ENCODE data around the gene ADGRF3.
"Not testable (repeated sequence)": the region's sequence is repeated elsewhere in the genome, so short reads cannot be mapped to it uniquely, and the experiment has no call there.

The ADGRF3 gene

GRCh38 chr2:26317377-26318105, 29.0 kb downstream of the ADGRF3 start:
- DNase-seq = no peak

GRCh38 chr2:26316845-26317244, 29.7 kb downstream of the ADGRF3 start:
- no peak for DNase-seq

GRCh38 chr2:26316041-26316440, 30.5 kb downstream of the ADGRF3 start:
- DNase-seq = no peak

GRCh38 chr2:26314243-26314642, 32.3 kb downstream of the ADGRF3 start:
- DNase-seq = no peak

- DNase-seq = no peak
Measured at GRCh38 chr2:26313446-26313845, 33.1 kb downstream of the ADGRF3 start.

GRCh38 chr2:26312471-26312870, 34.1 kb downstream of the ADGRF3 start:
- no peak for DNase-seq

- no peak for DNase-seq
Measured at GRCh38 chr2:26309921-26310320, 36.7 kb downstream of the ADGRF3 start.

GRCh38 chr2:26305540-26305939, 41.0 kb downstream of the ADGRF3 start:
- DNase-seq = no peak

- DNase-seq = not testable (repeated sequence)
Measured at GRCh38 chr2:26305094-26305493, 41.5 kb downstream of the ADGRF3 start.

GRCh38 chr2:26302846-26303245, 43.7 kb downstream of the ADGRF3 start:
- no peak for DNase-seq

GRCh38 chr2:26300234-26300925, 46.2 kb downstream of the ADGRF3 start:
- DNase-seq = no peak

GRCh38 chr2:26299471-26300101, 47.0 kb downstream of the ADGRF3 start:
- DNase-seq = no peak

GRCh38 chr2:26298638-26299393, 47.8 kb downstream of the ADGRF3 start:
- DNase-seq = no peak

GRCh38 chr2:26298286-26298637, 48.3 kb downstream of the ADGRF3 start:
- no peak for DNase-seq

GRCh38 chr2:26297061-26297460, 49.5 kb downstream of the ADGRF3 start:
- no peak for DNase-seq

- DNase-seq = no peak
Measured at GRCh38 chr2:26295511-26295910, 51.1 kb downstream of the ADGRF3 start.

GRCh38 chr2:26292646-26293045, 53.9 kb downstream of the ADGRF3 start:
- DNase-seq = no peak

- DNase-seq = no peak
Measured at GRCh38 chr2:26290001-26290400, 56.6 kb downstream of the ADGRF3 start.

- DNase-seq = no peak
Measured at GRCh38 chr2:26285931-26286330, 60.7 kb downstream of the ADGRF3 start.

GRCh38 chr2:26284132-26284531, 62.5 kb downstream of the ADGRF3 start:
- no peak for DNase-seq

- DNase-seq = no peak
Measured at GRCh38 chr2:26283606-26284005, 63.0 kb downstream of the ADGRF3 start.

- DNase-seq = no peak
Measured at GRCh38 chr2:26281226-26281625, 65.4 kb downstream of the ADGRF3 start.

GRCh38 chr2:26279886-26280285, 66.7 kb downstream of the ADGRF3 start:
- DNase-seq = no peak

Data from GOT3 (cell line).